B cell (primary cell): ENCODE measurements around the gene MIA3. TPM values are rescaled to one million over a fixed set of nuclear protein-coding genes. Genes with fewer than 3 reads are reported as not detected.
A peak's percentile ranks its signal among the peaks of the same experiment; 100 is the strongest.

ENCODE experiments used
- ATAC-seq: fragments of 200-7000 bp; cut with Tn5 transposase; one replicate; pipeline ENCODE4 v1.10.0; 2021; ENCODE audit warnings: low read depth, mild to moderate bottlenecking, moderate number of reproducible peaks, moderate library complexity
- CTCF ChIA-PET: fragments of 350-600 bp; sonication (Branson Sonifier 250); formaldehyde crosslinking; loops from one replicate; lab custom pipeline; 2021; ENCODE audit warnings: antibody characterized with exemption, inconsistent platforms; lab: Charles Lee
- POLR2A ChIA-PET: fragments of 350-600 bp; sonication (Branson Sonifier 250); formaldehyde crosslinking; loops from one replicate; lab custom pipeline; 2021; ENCODE audit warnings: antibody characterized with exemption; lab: Charles Lee
- DNase-seq: peaks from one replicate; pipeline ENCODE4 v3.0.0; 2013
- H2AFZ ChIP-seq: 2 replicates; pipeline ENCODE4 v1.6.1; 2012; ENCODE audit warnings: mild to moderate bottlenecking, low read depth, low read length; ENCODE audit not compliant: insufficient read depth, poor library complexity, severe bottlenecking
- H3K27ac ChIP-seq, 2 donors: 1 replicate in 1 of 2; 2 replicates in 1 of 2; pipeline ENCODE4 v1.5.1; 2012 to 2013; ENCODE audit warnings: low read length in 2 of 2, mild to moderate bottlenecking in 2 of 2, moderate library complexity in 1 of 2
- H3K27me3 ChIP-seq, 4 experiments: fragments of 200-600 bp in 1 of 4; sonication (generic) in 1 of 4; replicated peaks in 1 of 4; 1 replicate in 2 of 4; 2 replicates in 2 of 4; pipeline versions ENCODE4 v1.6.1 to v1.7.0; 2013 to 2016; ENCODE audit warnings: low read length in 3 of 4, mild to moderate bottlenecking in 2 of 4, mixed read lengths in 1 of 4, moderate library complexity in 1 of 4; ENCODE audit not compliant: insufficient read depth in 4 of 4, control insufficient read depth in 3 of 4; ENCODE audit errors: control extremely low read depth in 1 of 4
- H3K36me3 ChIP-seq, 2 experiments: replicated peaks in 1 of 2; 1 replicate in 1 of 2; 2 replicates in 1 of 2; pipeline versions ENCODE4 v1.6.1 to v1.7.1; 2013; ENCODE audit warnings: low read length in 1 of 2; ENCODE audit not compliant: insufficient read depth in 2 of 2, control insufficient read depth in 1 of 2; ENCODE audit errors: control extremely low read depth in 1 of 2, extremely low read depth in 1 of 2
- H3K4me1 ChIP-seq, 2 donors: fragments of 200-600 bp in 1 of 2; sonication (generic) in 1 of 2; 1 replicate in 1 of 2; 2 replicates in 1 of 2; pipeline versions ENCODE4 v1.5.1 to v1.6.1; 2013 to 2017; ENCODE audit warnings: low read length in 2 of 2; ENCODE audit not compliant: control insufficient read depth in 2 of 2, insufficient read depth in 2 of 2
- H3K4me2 ChIP-seq: replicated peaks from 2 replicates; pipeline ENCODE3; 2012; ENCODE audit warnings: mild to moderate bottlenecking, low read depth, low read length; ENCODE audit not compliant: poor library complexity, severe bottlenecking
- H3K4me3 ChIP-seq, 5 experiments: fragments of 200-600 bp in 1 of 5; sonication (generic) in 1 of 5; 1 replicate in 3 of 5; 2 replicates in 2 of 5; pipeline versions ENCODE4 v1.5.1 to v1.7.0; 2011 to 2016; ENCODE audit warnings: low read length in 4 of 5, mild to moderate bottlenecking in 4 of 5, low read depth in 2 of 5, control low read depth in 1 of 5, moderate library complexity in 1 of 5; ENCODE audit not compliant: insufficient read depth in 1 of 5; ENCODE audit errors: control extremely low read depth in 1 of 5, extremely low read depth in 1 of 5
- H3K79me2 ChIP-seq: fragments of 200-600 bp; sonication (generic); one replicate; pipeline ENCODE4 v1.6.0; 2016; ENCODE audit warnings: low read length; ENCODE audit not compliant: control insufficient read depth, insufficient read depth
- H3K9ac ChIP-seq: fragments of 200-600 bp; sonication (generic); 2 replicates; pipeline ENCODE4 v1.6.1; 2017; ENCODE audit warnings: mild to moderate bottlenecking, low read length, moderate library complexity
- H3K9me3 ChIP-seq, 3 donors: one replicate each; pipeline versions ENCODE4 v1.6.1 to v1.7.1; 2013; ENCODE audit warnings: low read length in 2 of 3; ENCODE audit not compliant: control insufficient read depth in 2 of 3, insufficient read depth in 1 of 3; ENCODE audit errors: control extremely low read depth in 1 of 3
- H4K20me1 ChIP-seq: 2 replicates; pipeline ENCODE4 v1.6.0; 2012; ENCODE audit warnings: mild to moderate bottlenecking, low read length; ENCODE audit not compliant: insufficient read depth, control insufficient read depth, poor library complexity, severe bottlenecking
- H3K27ac Mint-ChIP-seq: one replicate; pipeline ENCODE4 v1.8.0; 2021; ENCODE audit warnings: mixed read lengths
- H3K27me3 Mint-ChIP-seq: one replicate; pipeline ENCODE4 v1.8.0; 2021; ENCODE audit warnings: mixed read lengths
- H3K4me1 Mint-ChIP-seq: one replicate; pipeline ENCODE4 v1.8.0; 2021; ENCODE audit warnings: mixed read lengths
- H3K4me3 Mint-ChIP-seq: one replicate; pipeline ENCODE4 v1.8.0; 2021; ENCODE audit warnings: mixed read lengths
- H3K9me3 Mint-ChIP-seq: one replicate; pipeline ENCODE4 v1.8.0; 2022; ENCODE audit warnings: mixed read lengths; ENCODE audit not compliant: insufficient read depth
- EZH2 ChIP-seq: IDR thresholded peaks from 2 replicates; pipeline ENCODE4 v1.6.1; 2012; ENCODE audit warnings: borderline replicate concordance, low read depth, mild to moderate bottlenecking, moderate library complexity, low read length; ENCODE audit not compliant: insufficient read depth, poor library complexity, severe bottlenecking
- WGBS: methylation state at CpG from one replicate; pipeline ENCODE4 v1.1.5; 2013; ENCODE audit warnings: missing lambda C conversion rate; ENCODE audit not compliant: insufficient coverage; 5-methylcytosine and 5-hydroxymethylcytosine counted together
- intact Hi-C: fragments of 100-400 bp; cut with micrococcal nuclease; formaldehyde crosslinking; loops from one replicate; pipeline ENCODE4 v1.10.0; 2022
- polyA plus RNA-seq: library from polyadenylated mRNA; depleted of rRNA; stranded (reverse); fragments of >200 nt; gene quantifications from 2 replicates; pipeline ENCODE4 v1.2.3, GENCODE V29; 2012
- total RNA-seq, 2 donors: library from RNA; stranded (reverse); fragments of 120-200 nt in 1 of 2; gene quantifications; 1 replicate in 1 of 2; 2 replicates in 1 of 2; pipeline versions ENCODE4 v1.2.3 to v1.2.4, GENCODE V29; 2013 to 2022
- TF ChIP-seq, protein P1 (sequence below): fragments of 200-600 bp; IDR thresholded peaks from one replicate; pipeline ENCODE4 v1.8.0; 2022; ENCODE audit warnings: antibody characterized with exemption, mild to moderate bottlenecking

Gene MIA3
- total and polyA plus RNA-seq, 2 donors (not counting 1 experiment from before 2014, with no cell fraction given), result 69.2 to 109 TPM

DNA sequence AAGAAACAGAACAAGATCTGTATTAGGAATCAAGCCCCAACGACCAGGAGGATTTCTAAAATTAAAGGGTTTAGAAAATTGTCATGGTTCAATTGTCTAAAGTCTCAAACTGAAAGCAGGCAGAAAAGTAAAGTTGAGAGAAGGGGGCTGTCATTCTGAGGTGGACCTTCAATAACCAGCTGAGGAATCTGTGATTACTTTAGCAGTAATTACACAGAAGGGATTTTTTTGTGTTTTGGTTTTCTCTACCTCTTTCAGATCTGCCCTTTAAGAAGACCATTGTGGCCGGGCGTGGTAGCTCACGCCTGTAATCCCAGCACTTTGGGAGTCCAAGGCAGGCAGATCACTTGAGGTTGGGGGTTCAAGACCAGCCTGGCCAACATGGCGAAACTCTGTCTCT, 77.0 kb downstream of the MIA3 start:
- Histone ChIP-seq H4K20me1 (peaks cover 61% of the 10 kb centered on the region), H2AFZ (no peak overlapping the region), H3K4me2 (no peak overlapping the region), H3K36me3 (peaks cover 16 to 62% of the 10 kb centered on the region in 2 experiments), H3K9ac (no peak overlapping the region), H3K9me3 (peaks cover 0 to 1% (median 0%) of the 10 kb centered on the region in 3 donors), H3K4me1 (peaks cover 4 to 6% of the 10 kb centered on the region in 2 donors), H3K27me3 (no peaks in the 10 kb centered on the region), H3K4me3 (no peak overlapping the region), H3K79me2 (peaks cover 82% of the 10 kb centered on the region), H3K27ac (no peak overlapping the region)
- TF ChIP-seq, protein P1, sequence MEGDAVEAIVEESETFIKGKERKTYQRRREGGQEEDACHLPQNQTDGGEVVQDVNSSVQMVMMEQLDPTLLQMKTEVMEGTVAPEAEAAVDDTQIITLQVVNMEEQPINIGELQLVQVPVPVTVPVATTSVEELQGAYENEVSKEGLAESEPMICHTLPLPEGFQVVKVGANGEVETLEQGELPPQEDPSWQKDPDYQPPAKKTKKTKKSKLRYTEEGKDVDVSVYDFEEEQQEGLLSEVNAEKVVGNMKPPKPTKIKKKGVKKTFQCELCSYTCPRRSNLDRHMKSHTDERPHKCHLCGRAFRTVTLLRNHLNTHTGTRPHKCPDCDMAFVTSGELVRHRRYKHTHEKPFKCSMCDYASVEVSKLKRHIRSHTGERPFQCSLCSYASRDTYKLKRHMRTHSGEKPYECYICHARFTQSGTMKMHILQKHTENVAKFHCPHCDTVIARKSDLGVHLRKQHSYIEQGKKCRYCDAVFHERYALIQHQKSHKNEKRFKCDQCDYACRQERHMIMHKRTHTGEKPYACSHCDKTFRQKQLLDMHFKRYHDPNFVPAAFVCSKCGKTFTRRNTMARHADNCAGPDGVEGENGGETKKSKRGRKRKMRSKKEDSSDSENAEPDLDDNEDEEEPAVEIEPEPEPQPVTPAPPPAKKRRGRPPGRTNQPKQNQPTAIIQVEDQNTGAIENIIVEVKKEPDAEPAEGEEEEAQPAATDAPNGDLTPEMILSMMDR, result no peak
- TF ChIP-seq EZH2, result no peak
- CTCF ChIA-PET, result interaction anchor here (0.6 kb wide), 1 partner anchor 51 kb away, joined by 3 read pairs; no protein-coding TSS in a partner anchor
- H3K27me3 Mint-ChIP-seq, result no peaks in the 10 kb centered on the region
- H3K27ac Mint-ChIP-seq, result peak overlapping the region; percentile 37
- no peak overlapping the region for H3K4me3 Mint-ChIP-seq
- DNase-seq (no peak), ATAC-seq (no peak)
- peaks cover 27% of the 10 kb centered on the region for H3K4me1 Mint-ChIP-seq
- intact Hi-C loops, result no loop called here
- no peaks in the 10 kb centered on the region for H3K9me3 Mint-ChIP-seq
- 74% methylated on average over 4 of the region's 5 CpGs for WGBS
- POLR2A ChIA-PET, result no interaction called here

DNA sequence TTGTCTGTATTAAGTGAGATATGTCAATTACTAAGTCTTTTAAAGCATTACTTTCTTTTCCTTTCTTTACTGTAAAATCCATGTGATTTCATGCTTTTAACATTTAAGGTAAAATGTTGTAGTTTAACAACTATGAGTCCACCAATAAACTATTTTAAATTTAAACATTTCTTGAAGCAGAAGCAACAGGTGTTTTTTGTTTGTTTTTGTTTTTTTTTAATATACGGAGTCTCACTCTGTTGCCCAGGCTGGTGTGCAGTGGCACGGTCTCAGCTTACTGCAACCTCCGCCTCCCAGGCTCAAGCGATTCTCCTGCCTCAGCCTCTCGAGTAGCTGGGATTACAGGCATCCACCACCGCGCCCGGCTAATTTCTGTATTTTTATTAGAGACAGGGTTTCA, 78.8 kb downstream of the MIA3 start:
- no peaks in the 10 kb centered on the region for H3K27me3 Mint-ChIP-seq
- no peak overlapping the region for H2AFZ ChIP-seq
- WGBS, result 100% methylated on average over 8 of the region's 8 CpGs
- H3K4me1 ChIP-seq, result peaks cover 4 to 6% of the 10 kb centered on the region in 2 donors
- H3K9ac ChIP-seq, result no peak overlapping the region
- ATAC-seq (no peak), DNase-seq (no peak)
- H3K4me1 Mint-ChIP-seq, result peaks cover 25% of the 10 kb centered on the region
- peaks cover 13 to 66% of the 10 kb centered on the region in 2 experiments for H3K36me3 ChIP-seq
- no peak overlapping the region for H3K27ac ChIP-seq
- TF ChIP-seq, protein P1, result no peak
- TF ChIP-seq EZH2, result no peak
- H3K4me2 ChIP-seq, result no peak overlapping the region
- H3K79me2 ChIP-seq, result peaks cover 90% of the 10 kb centered on the region
- H3K4me3 ChIP-seq, result no peak overlapping the region
- intact Hi-C loops, result no loop called here
- ChIA-PET CTCF (interaction anchor here (1.0 to 1.5 kb wide), 2 partner anchors 10 to 384 kb away, joined by 3 read pairs; no protein-coding TSS in a partner anchor), POLR2A (no interaction called here)
- peaks cover 63% of the 10 kb centered on the region for H4K20me1 ChIP-seq
- H3K27me3 ChIP-seq, result no peaks in the 10 kb centered on the region
- no peak overlapping the region for H3K27ac Mint-ChIP-seq
- no peaks in the 10 kb centered on the region for H3K9me3 Mint-ChIP-seq
- peaks cover 0 to 1% (median 0%) of the 10 kb centered on the region in 3 donors for H3K9me3 ChIP-seq
- H3K4me3 Mint-ChIP-seq, result no peak overlapping the region
